Stimulated activated CD4-positive, alpha-beta T cell treated with anti-CD3 and anti-CD28 coated beads, TNF-alpha, amount 100 ng/mL, for 24 hours (primary cell): ENCODE measurements around the gene KPNA1.
A peak's percentile ranks its signal among the peaks of the same experiment; 100 is the strongest.

Experiments
- DNase-seq, 3 experiments: peaks; one replicate each; pipeline ENCODE4 v3.0.0-alpha.2; 2020; ENCODE audit warnings: low read depth in 3 of 3

Gene KPNA1

GRCh38 chr3:122415762-122416654 lies 98.7 kb downstream of the KPNA1 start, which contains the start of gene WDR5B:
Gene WDR5B, minus strand, starts transcription at chr3:122416062. Its CDS starts 534 bp downstream, at chr3:122415528.
- peak; percentile 96 to 99 (median 96) for DNase-seq

GRCh38 chr3:122415104-122415744 lies 99.5 kb downstream of the KPNA1 start:
- DNase-seq = peak in 2 of 3 experiments; percentile 11 to 31

- no peak for DNase-seq
These were observed 100.3 kb downstream of the KPNA1 start for GRCh38 chr3:122414391-122414790.

GRCh38 chr3:122410639-122411038 lies 104.1 kb downstream of the KPNA1 start:
- DNase-seq = no peak

- DNase-seq = no peak
These were observed 104.6 kb downstream of the KPNA1 start for GRCh38 chr3:122410111-122410510.

- no peak for DNase-seq
These were observed 105.3 kb downstream of the KPNA1 start for GRCh38 chr3:122409446-122409845.

- DNase-seq = no peak
These were observed 106.8 kb downstream of the KPNA1 start for GRCh38 chr3:122407946-122408345.

- no peak for DNase-seq
These were observed 108.5 kb downstream of the KPNA1 start for GRCh38 chr3:122406198-122406597.

- no peak for DNase-seq
These were observed 109.7 kb downstream of the KPNA1 start for GRCh38 chr3:122405015-122405414.

GRCh38 chr3:122403489-122403888 lies 111.2 kb downstream of the KPNA1 start:
- DNase-seq = no peak

GRCh38 chr3:122398920-122399319 lies 115.8 kb downstream of the KPNA1 start:
- DNase-seq = no peak

GRCh38 chr3:122397201-122397600 lies 117.5 kb downstream of the KPNA1 start:
- no peak for DNase-seq

GRCh38 chr3:122396511-122396910 lies 118.2 kb downstream of the KPNA1 start:
- no peak for DNase-seq

- no peak for DNase-seq
These were observed 119.2 kb downstream of the KPNA1 start for GRCh38 chr3:122395582-122395981.

GRCh38 chr3:122394173-122394572 lies 120.6 kb downstream of the KPNA1 start:
- DNase-seq = no peak

GRCh38 chr3:122392868-122393844 lies 121.6 kb downstream of the KPNA1 start:
- DNase-seq = no peak

GRCh38 chr3:122391681-122392446 lies 122.9 kb downstream of the KPNA1 start:
- DNase-seq = no peak

GRCh38 chr3:122390665-122391064 lies 124.1 kb downstream of the KPNA1 start:
- no peak for DNase-seq

- DNase-seq = no peak
These were observed 124.8 kb downstream of the KPNA1 start for GRCh38 chr3:122389892-122390291.

- DNase-seq = no peak
These were observed 125.5 kb downstream of the KPNA1 start for GRCh38 chr3:122389197-122389596.

GRCh38 chr3:122387709-122388108 lies 127.0 kb downstream of the KPNA1 start:
- no peak for DNase-seq
